K562 (cell line): ENCODE data around the gene NOPCHAP1. TPM values are rescaled to one million over a fixed set of nuclear protein-coding genes. Genes with fewer than 3 reads are reported as not detected.
A peak's percentile ranks its signal among the peaks of the same experiment; 100 is the strongest.

Experiments used
- ATAC-seq: fragments of 200-7000 bp; cut with Tn5 transposase; 3 replicates; pipeline ENCODE4 v1.9.1; 2020; ENCODE audit warnings: moderate library complexity
- BruUV-seq: library from RNA; stranded (reverse); fragments of 400-500 nt; replicated peaks from 2 replicates; lab custom pipeline; 2021; lab: Mats Ljungman, UMichigan
- CTCF ChIA-PET: fragments of 300-600 bp; formaldehyde crosslinking; extraction: SDS; loops from one replicate; lab custom pipeline; 2021; ENCODE audit warnings: low intra/inter-chr PET ratio; lab: Yijun Ruan, JAX
- POLR2A ChIA-PET: fragments of 300-600, 350-650 bp; sonication (Branson Sonifier 250); formaldehyde crosslinking; extraction: SDS; loops from one replicate; lab custom pipeline; 2021; ENCODE audit warnings: antibody characterized with exemption, inconsistent platforms; lab: Yijun Ruan, JAX
- DNase-seq, 4 experiments: peaks; one replicate each; pipeline versions ENCODE4 v3.0.0 to v3.0.0-alpha.2; 2011 to 2018; ENCODE audit warnings: low spot score in 3 of 4, mixed read lengths in 3 of 4; ENCODE audit errors: extremely low read depth in 1 of 4
- FAIRE-seq: peaks from 2 replicates; lab custom pipeline; 2011; peaks lifted over from hg19 to GRCh38; lab: Jason Lieb, UNC
- H2AFZ ChIP-seq: 2 replicates; pipeline ENCODE4 v1.6.0; 2011; ENCODE audit warnings: low read depth, low read length, control low read depth, inconsistent platforms
- H3K27ac ChIP-seq: fragments of 200-600 bp; 3 replicates; pipeline ENCODE4 v1.8.0; 2011; ENCODE audit warnings: low read depth, mild to moderate bottlenecking, control low read depth, inconsistent platforms, low read length, moderate library complexity, mixed read lengths; ENCODE audit errors: extremely low read depth
- H3K27me3 ChIP-seq, 2 experiments: fragments of 300-600 bp in 1 of 2; 2 replicates in 1 of 2; 3 replicates in 1 of 2; pipeline versions ENCODE4 v1.6.0 to v1.8.0; 2011; ENCODE audit warnings: inconsistent platforms in 2 of 2, low read length in 2 of 2, mild to moderate bottlenecking in 1 of 2, mixed read lengths in 1 of 2, moderate library complexity in 1 of 2; ENCODE audit not compliant: control insufficient read depth in 2 of 2, insufficient read depth in 2 of 2
- H3K36me3 ChIP-seq: fragments of 300-600 bp; 3 replicates; pipeline ENCODE4 v1.8.0; 2011; ENCODE audit warnings: mild to moderate bottlenecking, low read length, inconsistent platforms; ENCODE audit not compliant: control insufficient read depth, insufficient read depth
- H3K4me1 ChIP-seq, 2 experiments: fragments of 200-600 bp in 1 of 2; replicated peaks in 1 of 2; 2 replicates in 1 of 2; 3 replicates in 1 of 2; pipeline versions ENCODE4 v1.5.1 to v1.8.0; 2011; ENCODE audit warnings: inconsistent platforms in 2 of 2, low read length in 2 of 2, mild to moderate bottlenecking in 1 of 2, mixed read lengths in 1 of 2, moderate library complexity in 1 of 2; ENCODE audit not compliant: control insufficient read depth in 2 of 2, insufficient read depth in 2 of 2
- H3K4me2 ChIP-seq: 2 replicates; pipeline ENCODE4 v1.6.1; 2011; ENCODE audit warnings: low read length, control low read depth, inconsistent platforms, mixed read lengths; ENCODE audit not compliant: insufficient read depth
- H3K4me3 ChIP-seq: fragments of 200-600 bp; sonication (generic), shearing (Covaris generic); 2 replicates; pipeline ENCODE4 v1.5.1; 2016; ENCODE audit warnings: control low read depth, inconsistent platforms
- H3K79me2 ChIP-seq: fragments of 200-600 bp; 3 replicates; pipeline ENCODE4 v1.8.0; 2011; ENCODE audit warnings: low read length, inconsistent platforms; ENCODE audit not compliant: control insufficient read depth, insufficient read depth
- H3K9ac ChIP-seq, 2 experiments: 2 replicates each; pipeline versions ENCODE4 v1.6.0 to v1.6.1; 2011; ENCODE audit warnings: low read depth in 2 of 2, low read length in 2 of 2, control low read depth in 1 of 2, inconsistent platforms in 1 of 2, mild to moderate bottlenecking in 1 of 2, mixed read lengths in 1 of 2; ENCODE audit not compliant: insufficient read depth in 1 of 2
- H3K9me1 ChIP-seq: one replicate; pipeline ENCODE4 v1.6.0; 2011; ENCODE audit warnings: inconsistent platforms, mild to moderate bottlenecking, low read length, moderate library complexity; ENCODE audit not compliant: control insufficient read depth, insufficient read depth
- H3K9me3 ChIP-seq: replicated peaks from 2 replicates; pipeline ENCODE4 v1.5.1; 2011; ENCODE audit warnings: low read depth, low read length, inconsistent platforms; ENCODE audit not compliant: control insufficient read depth, insufficient read depth
- H4K20me1 ChIP-seq: replicated peaks from 2 replicates; pipeline ENCODE4 v1.6.1; 2011; ENCODE audit warnings: low read length, inconsistent platforms, mixed read lengths; ENCODE audit not compliant: control insufficient read depth, insufficient read depth
- WGBS: fragments of 100-300 bp; shearing (Covaris generic); methylation state at CpG from one replicate; pipeline ENCODE4 v1.1.6; 2016; ENCODE audit warnings: low coverage, mixed read lengths; ENCODE audit not compliant: insufficient coverage; ENCODE audit errors: missing lambda C conversion rate; 5-methylcytosine and 5-hydroxymethylcytosine counted together
- in situ Hi-C: fragments of 300-500 bp; cut with MboI; formaldehyde crosslinking; loops from 4 replicates; pipeline ENCODE4 v1.15.0; 2018; ENCODE audit warnings: inconsistent platforms, mixed read lengths
- intact Hi-C: fragments of 100-400 bp; cut with micrococcal nuclease; formaldehyde crosslinking; loops from 2 replicates; pipeline ENCODE4 v1.14.2; 2022
- polyA plus RNA-seq, 8 experiments: library from polyadenylated mRNA; depleted of rRNA in 4 of 8; stranded (reverse) in 5 of 8; unstranded in 3 of 8; fragments of >200 nt; fragmentation: Nextera tagmentation in 2 of 8; fragmentation: Illumina TruSeq in 1 of 8; extraction: Ambion mirVana in 2 of 8; extraction: Trizol in 1 of 8; gene quantifications; 2 replicates each; pipeline versions ENCODE4 v1.2.1 to v1.2.3, GENCODE V29; 2011 to 2014; ENCODE audit warnings: inconsistent platforms in 1 of 8, missing spikeins in 1 of 8
- total RNA-seq, 7 experiments: library from RNA; depleted of rRNA in 6 of 7; stranded (reverse); fragments of >200 nt in 6 of 7; fragmentation: Illumina TruSeq in 2 of 7; extraction: Trizol in 2 of 7; gene quantifications; 2 replicates each; pipeline versions ENCODE4 v1.2.1 to v1.2.3, GENCODE V29; 2011 to 2021; ENCODE audit warnings: low replicate concordance in 1 of 7
- TF ChIP-seq, protein P1 (sequence below), 2 experiments: fragments of 250-450 bp in 1 of 2; fragments of 450-650 bp in 1 of 2; sonication (Bioruptor Pico) in 1 of 2; IDR thresholded peaks; 2 replicates each; pipeline versions ENCODE4 v1.6.1 to v1.8.0; 2016 to 2021; ENCODE audit warnings: mild to moderate bottlenecking in 2 of 2, moderate library complexity in 2 of 2, missing compliant biosample characterization in 1 of 2, missing genetic modification characterization in 1 of 2
- TF ChIP-seq, protein P2 (sequence below), 2 experiments: fragments of 450-650 bp; IDR thresholded peaks; 2 replicates each; pipeline ENCODE4 v1.6.1; 2016; ENCODE audit warnings: mild to moderate bottlenecking in 2 of 2, borderline replicate concordance in 1 of 2, low read depth in 1 of 2, moderate library complexity in 1 of 2

NOPCHAP1 gene
- total and polyA plus RNA-seq, 9 of the 15 experiments (the other 6 are each of a cell fraction or from before 2014, with no cell fraction given), result 19.4 to 108 (median 33.4) TPM

DNA sequence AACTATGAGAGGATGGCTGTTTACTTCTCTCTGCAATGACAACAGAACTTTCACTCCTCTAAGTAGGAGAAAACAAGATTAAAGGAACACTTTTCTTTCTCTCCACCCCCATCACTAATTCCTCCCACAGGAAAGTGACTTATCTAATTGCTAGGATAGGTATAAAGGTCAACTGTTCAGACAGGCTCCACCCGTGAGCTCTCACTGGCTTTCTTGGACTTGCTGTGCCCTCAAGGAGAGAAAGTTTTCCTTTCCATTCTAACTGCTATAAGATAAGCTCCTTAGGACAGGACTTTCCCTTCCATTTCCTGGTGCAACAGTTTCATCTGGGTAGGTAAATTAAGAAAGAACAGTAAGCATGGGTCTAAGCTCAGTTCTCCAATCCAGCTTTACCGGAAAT, 32.8 kb upstream of the NOPCHAP1 start:
- TF ChIP-seq, protein P1, sequence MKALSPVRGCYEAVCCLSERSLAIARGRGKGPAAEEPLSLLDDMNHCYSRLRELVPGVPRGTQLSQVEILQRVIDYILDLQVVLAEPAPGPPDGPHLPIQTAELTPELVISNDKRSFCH (CRISPR knock-in tag; IDR thresholded peaks at IDR 0.05), result no peak
- TF ChIP-seq, protein P1 (tag; IDR thresholded peaks at IDR 0.05), result peak; percentile 48; the same call in 1 of the 2 replicates
- TF ChIP-seq, protein P2, sequence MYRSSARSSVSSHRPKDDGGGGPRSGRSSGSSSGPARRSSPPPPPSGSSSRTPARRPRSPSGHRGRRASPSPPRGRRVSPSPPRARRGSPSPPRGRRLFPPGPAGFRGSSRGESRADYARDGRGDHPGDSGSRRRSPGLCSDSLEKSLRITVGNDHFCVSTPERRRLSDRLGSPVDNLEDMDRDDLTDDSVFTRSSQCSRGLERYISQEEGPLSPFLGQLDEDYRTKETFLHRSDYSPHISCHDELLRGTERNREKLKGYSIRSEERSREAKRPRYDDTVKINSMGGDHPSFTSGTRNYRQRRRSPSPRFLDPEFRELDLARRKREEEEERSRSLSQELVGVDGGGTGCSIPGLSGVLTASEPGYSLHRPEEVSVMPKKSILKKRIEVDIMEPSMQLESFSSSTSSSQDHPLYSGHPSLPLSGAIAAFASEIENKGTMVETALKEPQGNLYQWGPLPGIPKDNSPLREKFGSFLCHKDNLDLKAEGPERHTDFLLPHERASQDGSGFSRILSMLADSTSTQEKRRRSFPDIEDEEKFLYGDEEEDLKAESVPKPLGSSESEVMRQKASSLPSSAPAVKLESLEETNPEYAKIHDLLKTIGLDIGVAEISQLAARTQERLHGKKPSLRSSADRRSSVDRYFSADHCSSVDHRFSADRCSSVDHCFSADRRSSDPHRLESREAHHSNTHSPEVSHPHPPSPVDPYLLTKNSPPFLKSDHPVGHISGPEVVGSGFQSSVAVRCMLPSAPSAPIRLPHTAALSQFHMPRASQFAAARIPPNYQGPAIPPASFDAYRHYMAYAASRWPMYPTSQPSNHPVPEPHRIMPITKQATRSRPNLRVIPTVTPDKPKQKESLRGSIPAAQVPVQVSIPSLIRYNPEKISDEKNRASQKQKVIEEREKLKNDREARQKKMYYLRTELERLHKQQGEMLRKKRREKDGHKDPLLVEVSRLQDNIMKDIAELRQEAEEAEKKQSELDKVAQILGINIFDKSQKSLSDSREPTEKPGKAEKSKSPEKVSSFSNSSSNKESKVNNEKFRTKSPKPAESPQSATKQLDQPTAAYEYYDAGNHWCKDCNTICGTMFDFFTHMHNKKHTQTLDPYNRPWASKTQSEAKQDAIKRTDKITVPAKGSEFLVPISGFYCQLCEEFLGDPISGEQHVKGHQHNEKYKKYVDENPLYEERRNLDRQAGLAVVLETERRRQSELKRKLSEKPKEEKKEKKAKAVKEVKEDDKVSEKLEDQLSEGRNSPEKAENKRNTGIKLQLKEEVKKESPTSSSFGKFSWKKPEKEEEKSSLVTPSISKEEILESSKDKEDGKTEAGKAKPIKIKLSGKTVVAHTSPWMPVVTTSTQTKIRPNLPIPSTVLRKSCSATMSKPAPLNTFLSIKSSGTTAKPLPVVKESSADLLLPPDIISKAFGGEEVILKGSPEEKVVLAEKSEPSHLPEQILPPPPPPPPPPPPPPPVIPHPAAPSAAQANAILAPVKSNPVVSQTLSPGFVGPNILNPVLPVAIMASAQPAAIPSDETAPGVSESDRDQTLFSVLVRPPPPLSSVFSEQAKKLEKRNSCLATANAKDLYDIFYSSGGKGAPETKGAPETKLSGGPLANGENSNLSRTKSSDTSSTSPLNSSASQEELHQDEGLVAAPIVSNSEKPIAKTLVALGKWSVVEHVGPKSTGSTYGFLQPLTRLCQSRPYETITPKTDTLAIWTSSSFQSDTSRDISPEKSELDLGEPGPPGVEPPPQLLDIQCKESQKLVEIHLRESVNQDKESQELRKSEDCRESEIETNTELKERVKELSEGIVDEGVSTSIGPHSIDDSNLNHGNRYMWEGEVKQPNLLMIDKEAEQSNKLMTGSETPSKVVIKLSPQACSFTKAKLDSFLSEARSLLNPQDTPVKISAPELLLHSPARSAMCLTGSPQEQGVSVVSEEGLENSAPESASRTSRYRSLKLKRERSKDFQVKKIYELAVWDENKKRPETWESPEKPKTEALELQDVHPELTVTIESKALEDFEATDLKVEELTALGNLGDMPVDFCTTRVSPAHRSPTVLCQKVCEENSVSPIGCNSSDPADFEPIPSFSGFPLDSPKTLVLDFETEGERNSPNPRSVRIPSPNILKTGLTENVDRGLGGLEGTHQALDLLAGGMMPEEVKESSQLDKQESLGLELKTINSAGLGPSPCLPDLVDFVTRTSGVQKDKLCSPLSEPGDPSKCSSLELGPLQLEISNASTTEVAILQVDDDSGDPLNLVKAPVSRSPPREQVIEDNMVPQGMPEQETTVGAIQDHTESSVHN (IDR thresholded peaks at IDR 0.05; ENCODE audit: borderline replicate concordance in 1 of 2, low read depth in 1 of 2), result no peak
- no peaks in the 10 kb centered on the region for H3K9me1 ChIP-seq
- ATAC-seq, result no peak
- POLR2A ChIA-PET, result interaction anchor here (0.8 kb wide), 1 partner anchor 13 kb away, joined by 3 read pairs; no protein-coding TSS in a partner anchor
- CTCF ChIA-PET, result no interaction called here
- no peak overlapping the region for H3K4me2 ChIP-seq
- peaks cover 0 to 9% of the 10 kb centered on the region in 2 experiments; a peak in 2 of 5 replicates for H3K4me1 ChIP-seq
- FAIRE-seq, result no peak
- H3K9me3 ChIP-seq, result no peaks in the 10 kb centered on the region
- intact Hi-C loops, result loop anchor here (5.0 to 10.0 kb wide), 2 partner anchors 91 to 569 kb away; no protein-coding TSS in a partner anchor
- no peak overlapping the region for H2AFZ ChIP-seq
- no peaks in the 10 kb centered on the region for H3K79me2 ChIP-seq
- no peak overlapping the region for H3K9ac ChIP-seq
- H3K4me3 ChIP-seq, result no peak overlapping the region
- peaks cover 22 to 38% of the 10 kb centered on the region in 2 experiments for H3K27me3 ChIP-seq
- DNase-seq, result peak in 1 of 4 experiments; percentile 4
- BruUV-seq, result no TSS peak
- no peaks in the 10 kb centered on the region for H4K20me1 ChIP-seq
- 0% methylated on average over 2 of the region's 2 CpGs for WGBS
- in situ Hi-C loops, result no loop called here
- no peaks in the 10 kb centered on the region for H3K36me3 ChIP-seq
- H3K27ac ChIP-seq, result no peak overlapping the region
